ENCODE results near the gene WIZ.

WIZ gene

DNA sequence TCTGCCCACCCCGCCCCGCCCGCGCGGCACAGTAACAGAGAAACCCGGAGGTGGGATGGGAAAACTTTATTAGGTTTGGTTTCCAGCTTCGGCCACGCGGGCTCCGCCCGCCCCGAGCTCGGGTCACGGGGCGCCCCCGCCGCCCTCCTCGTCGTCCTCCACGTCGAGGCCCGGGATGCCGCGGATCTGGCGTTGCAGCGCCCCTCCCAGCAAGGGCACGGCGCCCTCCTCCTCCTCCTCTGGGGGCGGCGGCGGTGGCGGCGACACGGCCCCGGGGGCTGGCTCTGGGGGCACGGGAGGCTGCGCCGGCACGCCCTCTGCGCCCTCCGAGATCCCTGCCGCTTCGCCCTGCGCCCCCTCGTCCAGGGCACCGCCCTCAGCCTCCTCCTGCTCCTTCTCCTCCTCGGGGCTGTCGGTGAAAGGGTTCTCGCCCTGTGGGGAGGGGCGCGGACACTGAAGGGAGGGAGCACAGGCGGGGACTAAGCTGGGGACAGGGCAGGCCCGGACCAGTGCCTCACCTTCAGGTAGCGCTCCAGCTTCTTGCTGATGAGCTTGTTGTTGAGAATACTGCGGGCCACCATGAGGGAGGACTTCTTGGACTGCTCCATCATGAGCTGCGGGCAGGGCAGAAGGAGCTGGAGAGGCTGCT lies 69.6 kb downstream of the WIZ start (continued):
- TF ChIP-seq, protein P1, sequence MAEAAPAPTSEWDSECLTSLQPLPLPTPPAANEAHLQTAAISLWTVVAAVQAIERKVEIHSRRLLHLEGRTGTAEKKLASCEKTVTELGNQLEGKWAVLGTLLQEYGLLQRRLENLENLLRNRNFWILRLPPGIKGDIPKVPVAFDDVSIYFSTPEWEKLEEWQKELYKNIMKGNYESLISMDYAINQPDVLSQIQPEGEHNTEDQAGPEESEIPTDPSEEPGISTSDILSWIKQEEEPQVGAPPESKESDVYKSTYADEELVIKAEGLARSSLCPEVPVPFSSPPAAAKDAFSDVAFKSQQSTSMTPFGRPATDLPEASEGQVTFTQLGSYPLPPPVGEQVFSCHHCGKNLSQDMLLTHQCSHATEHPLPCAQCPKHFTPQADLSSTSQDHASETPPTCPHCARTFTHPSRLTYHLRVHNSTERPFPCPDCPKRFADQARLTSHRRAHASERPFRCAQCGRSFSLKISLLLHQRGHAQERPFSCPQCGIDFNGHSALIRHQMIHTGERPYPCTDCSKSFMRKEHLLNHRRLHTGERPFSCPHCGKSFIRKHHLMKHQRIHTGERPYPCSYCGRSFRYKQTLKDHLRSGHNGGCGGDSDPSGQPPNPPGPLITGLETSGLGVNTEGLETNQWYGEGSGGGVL (tag by site-specific recombination; IDR thresholded peaks at IDR 0.05): peak; percentile 95
- TF ChIP-seq ZNF10 (tag by site-specific recombination; IDR thresholded peaks at IDR 0.05): 0 out of 2 replicates have a peak, but pooled peaks have one; percentile 16
- no peak for TF ChIP-seq ZNF623 (tag by site-specific recombination; IDR thresholded peaks at IDR 0.05)
- TF ChIP-seq SETDB1 (IDR thresholded peaks at IDR 0.05; ENCODE audit: insufficient read length, low read length): no peak
- no peak for TF ChIP-seq ZNF175 (tag by site-specific recombination; IDR thresholded peaks at IDR 0.05)
- no peak for TF ChIP-seq ZNF274 (IDR thresholded peaks at IDR 0.05; ENCODE audit: low read length)
- TF ChIP-seq ZNF274 (tag by site-specific recombination; IDR thresholded peaks at IDR 0.05; ENCODE audit: borderline replicate concordance): no peak
- TF ChIP-seq REPIN1 (tag by site-specific recombination; IDR thresholded peaks at IDR 0.05; ENCODE audit: low read depth): no peak
- 0 out of 2 replicates have a peak, but pooled peaks have one; percentile 81 for TF ChIP-seq ZNF785 (tag by site-specific recombination; IDR thresholded peaks at IDR 0.05)
- TF ChIP-seq, protein P2, sequence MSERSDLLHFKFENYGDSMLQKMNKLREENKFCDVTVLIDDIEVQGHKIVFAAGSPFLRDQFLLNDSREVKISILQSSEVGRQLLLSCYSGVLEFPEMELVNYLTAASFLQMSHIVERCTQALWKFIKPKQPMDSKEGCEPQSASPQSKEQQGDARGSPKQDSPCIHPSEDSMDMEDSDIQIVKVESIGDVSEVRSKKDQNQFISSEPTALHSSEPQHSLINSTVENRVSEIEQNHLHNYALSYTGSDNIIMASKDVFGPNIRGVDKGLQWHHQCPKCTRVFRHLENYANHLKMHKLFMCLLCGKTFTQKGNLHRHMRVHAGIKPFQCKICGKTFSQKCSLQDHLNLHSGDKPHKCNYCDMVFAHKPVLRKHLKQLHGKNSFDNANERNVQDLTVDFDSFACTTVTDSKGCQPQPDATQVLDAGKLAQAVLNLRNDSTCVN (tag by site-specific recombination; optimal IDR thresholded peaks at IDR 0.05): peak; percentile 79
- no peak for TF ChIP-seq ZNF670 (tag by site-specific recombination; IDR thresholded peaks at IDR 0.05; ENCODE audit: low read depth)
- TF ChIP-seq, protein P3, sequence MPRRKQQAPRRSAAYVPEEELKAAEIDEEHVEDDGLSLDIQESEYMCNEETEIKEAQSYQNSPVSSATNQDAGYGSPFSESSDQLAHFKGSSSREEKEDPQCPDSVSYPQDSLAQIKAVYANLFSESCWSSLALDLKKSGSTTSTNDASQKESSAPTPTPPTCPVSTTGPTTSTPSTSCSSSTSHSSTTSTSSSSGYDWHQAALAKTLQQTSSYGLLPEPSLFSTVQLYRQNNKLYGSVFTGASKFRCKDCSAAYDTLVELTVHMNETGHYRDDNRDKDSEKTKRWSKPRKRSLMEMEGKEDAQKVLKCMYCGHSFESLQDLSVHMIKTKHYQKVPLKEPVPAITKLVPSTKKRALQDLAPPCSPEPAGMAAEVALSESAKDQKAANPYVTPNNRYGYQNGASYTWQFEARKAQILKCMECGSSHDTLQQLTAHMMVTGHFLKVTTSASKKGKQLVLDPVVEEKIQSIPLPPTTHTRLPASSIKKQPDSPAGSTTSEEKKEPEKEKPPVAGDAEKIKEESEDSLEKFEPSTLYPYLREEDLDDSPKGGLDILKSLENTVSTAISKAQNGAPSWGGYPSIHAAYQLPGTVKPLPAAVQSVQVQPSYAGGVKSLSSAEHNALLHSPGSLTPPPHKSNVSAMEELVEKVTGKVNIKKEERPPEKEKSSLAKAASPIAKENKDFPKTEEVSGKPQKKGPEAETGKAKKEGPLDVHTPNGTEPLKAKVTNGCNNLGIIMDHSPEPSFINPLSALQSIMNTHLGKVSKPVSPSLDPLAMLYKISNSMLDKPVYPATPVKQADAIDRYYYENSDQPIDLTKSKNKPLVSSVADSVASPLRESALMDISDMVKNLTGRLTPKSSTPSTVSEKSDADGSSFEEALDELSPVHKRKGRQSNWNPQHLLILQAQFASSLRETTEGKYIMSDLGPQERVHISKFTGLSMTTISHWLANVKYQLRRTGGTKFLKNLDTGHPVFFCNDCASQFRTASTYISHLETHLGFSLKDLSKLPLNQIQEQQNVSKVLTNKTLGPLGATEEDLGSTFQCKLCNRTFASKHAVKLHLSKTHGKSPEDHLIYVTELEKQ (tag by site-specific recombination; IDR thresholded peaks at IDR 0.05; ENCODE audit: borderline replicate concordance): no peak
- peak; percentile 78 for TF ChIP-seq KLF8 (tag by site-specific recombination; IDR thresholded peaks at IDR 0.05)
- TF ChIP-seq MYNN (tag by site-specific recombination; IDR thresholded peaks at IDR 0.05; ENCODE audit: borderline replicate concordance): no peak
- TF ChIP-seq OSR2 (tag by site-specific recombination; IDR thresholded peaks at IDR 0.05): no peak
- peak; percentile 76 for TF ChIP-seq KLF9 (tag by site-specific recombination; IDR thresholded peaks at IDR 0.05; ENCODE audit: low read depth)
- TF ChIP-seq ZNF561 (tag by site-specific recombination; IDR thresholded peaks at IDR 0.05; ENCODE audit: borderline replicate concordance): peak; percentile 91
- no peak for TF ChIP-seq ZNF549 (tag by site-specific recombination; IDR thresholded peaks at IDR 0.05)
- TF ChIP-seq GFI1B (tag by site-specific recombination; IDR thresholded peaks at IDR 0.05): no peak
- peak; percentile 97 for TF ChIP-seq ZFHX2 (tag by site-specific recombination; conservative IDR thresholded peaks at IDR 0.05)
- TF ChIP-seq, protein P4, sequence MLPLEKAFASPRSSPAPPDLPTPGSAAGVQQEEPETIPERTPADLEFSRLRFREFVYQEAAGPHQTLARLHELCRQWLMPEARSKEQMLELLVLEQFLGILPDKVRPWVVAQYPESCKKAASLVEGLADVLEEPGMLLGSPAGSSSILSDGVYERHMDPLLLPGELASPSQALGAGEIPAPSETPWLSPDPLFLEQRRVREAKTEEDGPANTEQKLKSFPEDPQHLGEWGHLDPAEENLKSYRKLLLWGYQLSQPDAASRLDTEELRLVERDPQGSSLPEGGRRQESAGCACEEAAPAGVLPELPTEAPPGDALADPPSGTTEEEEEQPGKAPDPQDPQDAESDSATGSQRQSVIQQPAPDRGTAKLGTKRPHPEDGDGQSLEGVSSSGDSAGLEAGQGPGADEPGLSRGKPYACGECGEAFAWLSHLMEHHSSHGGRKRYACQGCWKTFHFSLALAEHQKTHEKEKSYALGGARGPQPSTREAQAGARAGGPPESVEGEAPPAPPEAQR (tag by site-specific recombination; IDR thresholded peaks at IDR 0.05): no peak
- TF ChIP-seq PRDM1 (tag by site-specific recombination; IDR thresholded peaks at IDR 0.05): 0 out of 2 replicates have a peak, but pooled peaks have one; percentile 10
- TF ChIP-seq, protein P5, sequence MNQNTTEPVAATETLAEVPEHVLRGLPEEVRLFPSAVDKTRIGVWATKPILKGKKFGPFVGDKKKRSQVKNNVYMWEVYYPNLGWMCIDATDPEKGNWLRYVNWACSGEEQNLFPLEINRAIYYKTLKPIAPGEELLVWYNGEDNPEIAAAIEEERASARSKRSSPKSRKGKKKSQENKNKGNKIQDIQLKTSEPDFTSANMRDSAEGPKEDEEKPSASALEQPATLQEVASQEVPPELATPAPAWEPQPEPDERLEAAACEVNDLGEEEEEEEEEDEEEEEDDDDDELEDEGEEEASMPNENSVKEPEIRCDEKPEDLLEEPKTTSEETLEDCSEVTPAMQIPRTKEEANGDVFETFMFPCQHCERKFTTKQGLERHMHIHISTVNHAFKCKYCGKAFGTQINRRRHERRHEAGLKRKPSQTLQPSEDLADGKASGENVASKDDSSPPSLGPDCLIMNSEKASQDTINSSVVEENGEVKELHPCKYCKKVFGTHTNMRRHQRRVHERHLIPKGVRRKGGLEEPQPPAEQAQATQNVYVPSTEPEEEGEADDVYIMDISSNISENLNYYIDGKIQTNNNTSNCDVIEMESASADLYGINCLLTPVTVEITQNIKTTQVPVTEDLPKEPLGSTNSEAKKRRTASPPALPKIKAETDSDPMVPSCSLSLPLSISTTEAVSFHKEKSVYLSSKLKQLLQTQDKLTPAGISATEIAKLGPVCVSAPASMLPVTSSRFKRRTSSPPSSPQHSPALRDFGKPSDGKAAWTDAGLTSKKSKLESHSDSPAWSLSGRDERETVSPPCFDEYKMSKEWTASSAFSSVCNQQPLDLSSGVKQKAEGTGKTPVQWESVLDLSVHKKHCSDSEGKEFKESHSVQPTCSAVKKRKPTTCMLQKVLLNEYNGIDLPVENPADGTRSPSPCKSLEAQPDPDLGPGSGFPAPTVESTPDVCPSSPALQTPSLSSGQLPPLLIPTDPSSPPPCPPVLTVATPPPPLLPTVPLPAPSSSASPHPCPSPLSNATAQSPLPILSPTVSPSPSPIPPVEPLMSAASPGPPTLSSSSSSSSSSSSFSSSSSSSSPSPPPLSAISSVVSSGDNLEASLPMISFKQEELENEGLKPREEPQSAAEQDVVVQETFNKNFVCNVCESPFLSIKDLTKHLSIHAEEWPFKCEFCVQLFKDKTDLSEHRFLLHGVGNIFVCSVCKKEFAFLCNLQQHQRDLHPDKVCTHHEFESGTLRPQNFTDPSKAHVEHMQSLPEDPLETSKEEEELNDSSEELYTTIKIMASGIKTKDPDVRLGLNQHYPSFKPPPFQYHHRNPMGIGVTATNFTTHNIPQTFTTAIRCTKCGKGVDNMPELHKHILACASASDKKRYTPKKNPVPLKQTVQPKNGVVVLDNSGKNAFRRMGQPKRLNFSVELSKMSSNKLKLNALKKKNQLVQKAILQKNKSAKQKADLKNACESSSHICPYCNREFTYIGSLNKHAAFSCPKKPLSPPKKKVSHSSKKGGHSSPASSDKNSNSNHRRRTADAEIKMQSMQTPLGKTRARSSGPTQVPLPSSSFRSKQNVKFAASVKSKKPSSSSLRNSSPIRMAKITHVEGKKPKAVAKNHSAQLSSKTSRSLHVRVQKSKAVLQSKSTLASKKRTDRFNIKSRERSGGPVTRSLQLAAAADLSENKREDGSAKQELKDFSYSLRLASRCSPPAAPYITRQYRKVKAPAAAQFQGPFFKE (tag by site-specific recombination; IDR thresholded peaks at IDR 0.05; ENCODE audit: borderline replicate concordance): no peak
- TF ChIP-seq ZNF558 (tag by site-specific recombination; IDR thresholded peaks at IDR 0.05): no peak
- TF ChIP-seq ZNF555 (tag by site-specific recombination; conservative IDR thresholded peaks at IDR 0.05): no peak
- TF ChIP-seq ZNF707 (tag by site-specific recombination; IDR thresholded peaks at IDR 0.05): no peak

Measured in HEK293 (cell line).